ENCODE measurements around the gene FLNA. TPM values are rescaled to one million over a fixed set of nuclear protein-coding genes. Genes with fewer than 3 reads are reported as not detected.

The FLNA gene
- total RNA-seq, 2 experiments from 2014 or later, result 985 to 994 TPM

DNA sequence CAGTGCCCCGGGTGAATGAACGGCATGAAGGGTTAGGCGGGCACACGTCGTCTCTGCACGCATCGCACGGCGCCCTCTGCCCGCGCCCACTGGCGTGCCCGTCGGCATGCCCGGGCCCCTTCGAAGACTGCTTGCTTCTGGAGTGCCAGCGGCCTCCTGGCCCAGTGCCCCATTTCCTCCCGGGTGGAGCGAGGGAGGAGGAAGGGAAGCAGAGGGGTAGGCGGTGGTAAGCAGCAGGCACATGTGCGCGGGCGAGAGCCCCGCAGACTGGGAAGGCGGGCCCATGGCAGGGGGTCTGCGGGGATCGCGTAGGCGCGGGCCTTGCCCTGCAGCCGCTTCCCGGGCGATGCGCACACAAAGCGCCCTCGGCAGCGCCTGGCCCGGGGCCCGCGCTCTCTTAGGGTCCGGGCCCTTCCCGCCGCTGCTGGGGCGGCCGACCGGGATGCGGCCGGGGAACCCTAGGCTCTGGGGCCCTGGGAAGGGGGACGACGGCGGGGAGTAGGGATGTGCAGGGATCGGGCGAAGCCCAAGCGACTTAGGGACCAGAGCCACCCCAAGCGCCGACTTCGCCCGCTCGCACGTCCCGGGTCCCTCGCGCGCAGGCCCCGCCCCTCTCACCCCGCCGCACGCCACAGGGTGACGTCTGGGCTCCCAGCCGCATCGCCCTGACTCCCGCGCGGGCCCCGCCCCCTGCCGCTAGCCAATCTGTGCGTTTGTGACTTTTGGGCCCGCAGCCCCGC lies 3.8 kb upstream of the FLNA start:
- H3K9me3 Mint-ChIP-seq, result no peaks in the 10 kb centered on the region
- peaks cover 16% of the 10 kb centered on the region for H3K4me1 Mint-ChIP-seq
- POLR2A ChIA-PET, result interaction anchor here (0.7 to 2.5 kb wide), 5 partner anchors 7 to 118 kb away, joined by 3 to 11 read pairs (median 4); partner anchors contain the start of gene RPL10
- H3K27me3 Mint-ChIP-seq, result no peaks in the 10 kb centered on the region
- peak overlapping the region; percentile 85 for H3K27ac Mint-ChIP-seq
- no peaks in the 10 kb centered on the region for H3K36me3 Mint-ChIP-seq
- ATAC-seq (ENCODE audit: low read depth), result peak; percentile 1
- no peak for DNase-seq
- H3K4me3 Mint-ChIP-seq, result peak overlapping the region; percentile 79

DNA sequence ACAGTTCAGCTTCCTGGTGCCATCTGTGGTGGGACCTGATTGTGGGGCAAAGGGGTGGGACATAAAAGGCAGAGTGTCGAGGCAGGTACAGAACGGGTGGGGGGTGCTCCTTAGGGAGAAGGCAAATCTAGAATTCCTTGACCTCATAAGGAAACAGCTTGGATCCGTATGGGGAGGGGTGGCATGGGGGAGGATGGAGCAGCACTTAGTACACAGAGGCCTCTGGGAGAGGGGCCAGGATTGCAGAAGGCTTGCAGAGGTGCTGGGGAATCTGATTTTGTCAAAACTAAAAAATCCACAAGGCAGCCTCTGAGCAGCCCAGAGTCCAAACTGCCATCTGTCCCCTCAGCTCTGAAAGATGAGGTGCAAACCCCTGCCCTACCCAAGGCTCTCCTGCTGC lies 2.3 kb upstream of the FLNA start:
- Mint-ChIP-seq H3K36me3 (no peaks in the 10 kb centered on the region), H3K9me3 (no peaks in the 10 kb centered on the region), H3K27me3 (no peaks in the 10 kb centered on the region), H3K27ac (peak overlapping the region; percentile 85), H3K4me3 (no peak overlapping the region), H3K4me1 (peaks cover 17% of the 10 kb centered on the region)
- DNase-seq, result no peak
- ATAC-seq (ENCODE audit: low read depth), result no peak
- POLR2A ChIA-PET, result no interaction called here

DNA sequence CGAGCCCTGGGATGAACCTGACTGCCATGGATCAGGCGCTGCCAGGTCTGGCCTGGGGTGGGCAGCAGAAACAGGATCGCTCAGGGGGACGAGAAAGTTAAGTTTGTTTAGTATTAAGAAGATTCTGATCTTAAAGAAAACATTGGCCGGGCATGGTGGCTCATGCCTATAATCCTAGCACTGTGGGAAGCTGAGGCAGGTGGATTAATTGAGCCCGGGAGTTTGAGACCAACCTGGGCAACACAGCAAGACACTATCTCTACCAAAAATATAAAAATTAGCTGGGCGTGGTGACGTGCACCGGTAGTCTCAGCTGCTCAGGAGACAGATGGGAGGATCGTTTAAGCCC lies 696 bp upstream of the FLNA start:
- ATAC-seq (ENCODE audit: low read depth) (no peak), DNase-seq (no peak)
- H3K27ac Mint-ChIP-seq, result no peak overlapping the region
- H3K4me1 Mint-ChIP-seq, result peaks cover 12% of the 10 kb centered on the region
- H3K27me3 Mint-ChIP-seq, result no peaks in the 10 kb centered on the region
- no peaks in the 10 kb centered on the region for H3K36me3 Mint-ChIP-seq
- POLR2A ChIA-PET, result no interaction called here
- peak overlapping the region; percentile 64 for H3K4me3 Mint-ChIP-seq
- H3K9me3 Mint-ChIP-seq, result no peaks in the 10 kb centered on the region

DNA sequence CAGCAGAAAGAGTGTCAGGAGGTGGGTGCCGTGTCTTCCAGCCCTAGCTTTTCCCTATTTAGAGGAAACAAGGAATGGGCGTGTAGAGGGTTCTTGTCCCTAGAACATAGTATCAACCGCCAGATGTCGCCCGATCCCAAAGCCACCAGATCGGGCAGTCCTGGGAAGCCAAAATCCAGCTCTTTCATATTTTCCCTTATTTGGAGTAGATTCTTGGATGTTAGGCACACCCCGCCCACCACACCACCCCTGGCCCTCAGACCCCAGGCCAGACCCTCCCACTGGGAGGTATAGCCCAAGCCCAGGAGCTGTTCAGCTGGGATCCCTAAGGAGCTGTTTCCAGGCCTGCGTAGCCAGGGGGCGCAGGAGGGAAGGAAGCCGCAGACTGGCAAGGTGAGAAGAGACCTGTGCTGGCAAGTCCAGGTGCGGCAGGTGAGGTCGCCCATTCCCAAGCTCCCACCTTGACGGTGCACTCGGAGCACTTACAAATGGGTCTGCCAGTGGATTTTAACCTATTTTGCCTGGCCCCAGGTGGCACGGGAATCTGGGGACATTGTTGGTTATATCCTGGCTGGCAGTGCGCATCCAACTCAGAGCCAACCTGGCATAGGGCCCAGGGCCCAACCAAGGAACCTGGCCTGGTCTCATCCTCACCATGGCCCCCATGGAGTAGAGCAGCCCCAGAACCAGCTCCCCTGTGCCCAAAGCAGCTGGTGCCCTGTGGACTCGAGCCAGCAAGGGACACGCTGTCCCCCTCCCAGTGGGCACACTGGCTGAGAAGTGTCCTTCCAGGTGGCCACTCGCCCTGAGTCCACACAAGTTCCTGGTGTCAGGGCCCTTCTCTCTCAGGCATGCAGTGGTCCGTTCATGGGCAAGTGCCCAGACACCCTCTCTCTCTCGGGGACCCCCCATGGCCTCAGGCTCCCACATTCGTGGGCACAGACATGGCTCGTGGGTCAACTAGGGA lies 811 bp downstream of the FLNA start:
- POLR2A ChIA-PET, result interaction anchor here (0.7 to 1.2 kb wide), 3 partner anchors 25 to 116 kb away, joined by 3 to 5 read pairs (median 4); partner anchors contain the start of gene RPL10
- H3K9me3 Mint-ChIP-seq, result no peaks in the 10 kb centered on the region
- ATAC-seq (ENCODE audit: low read depth) (no peak), DNase-seq (no peak)
- peaks cover 11% of the 10 kb centered on the region for H3K4me1 Mint-ChIP-seq
- H3K27me3 Mint-ChIP-seq, result no peaks in the 10 kb centered on the region
- H3K27ac Mint-ChIP-seq, result peak overlapping the region; percentile 42
- peak overlapping the region; percentile 78 for H3K4me3 Mint-ChIP-seq
- no peaks in the 10 kb centered on the region for H3K36me3 Mint-ChIP-seq

DNA sequence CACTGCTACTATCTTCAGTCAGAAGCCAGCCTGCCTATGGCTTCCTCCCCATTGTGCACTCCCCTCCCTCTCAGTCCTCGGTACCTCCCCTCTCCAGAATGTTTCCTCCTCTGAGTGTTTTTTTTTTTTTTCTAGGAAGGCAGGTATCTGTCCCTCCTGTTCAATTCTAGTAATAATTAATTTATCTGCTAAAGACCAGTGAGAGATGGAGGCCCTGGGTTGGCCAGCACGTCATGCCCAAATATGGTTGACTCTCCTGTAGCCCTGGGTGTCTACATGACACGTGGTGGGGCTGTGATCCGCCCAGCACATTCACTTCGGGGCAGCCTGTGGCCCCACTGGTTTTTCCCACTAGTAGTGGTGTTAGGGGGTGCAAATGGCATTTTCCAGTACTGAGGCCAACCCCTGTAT lies 1.8 kb downstream of the FLNA start:
- Mint-ChIP-seq H3K27me3 (no peaks in the 10 kb centered on the region), H3K36me3 (peaks cover 2% of the 10 kb centered on the region), H3K27ac (peak overlapping the region; percentile 83), H3K4me3 (peak overlapping the region; percentile 83), H3K9me3 (no peaks in the 10 kb centered on the region), H3K4me1 (peaks cover 16% of the 10 kb centered on the region)
- POLR2A ChIA-PET, result interaction anchor here (0.6 to 1.2 kb wide), 2 partner anchors 25 to 422 kb away, joined by 3 read pairs; no protein-coding TSS in a partner anchor
- DNase-seq, result no peak
- no peak for ATAC-seq (ENCODE audit: low read depth)

DNA sequence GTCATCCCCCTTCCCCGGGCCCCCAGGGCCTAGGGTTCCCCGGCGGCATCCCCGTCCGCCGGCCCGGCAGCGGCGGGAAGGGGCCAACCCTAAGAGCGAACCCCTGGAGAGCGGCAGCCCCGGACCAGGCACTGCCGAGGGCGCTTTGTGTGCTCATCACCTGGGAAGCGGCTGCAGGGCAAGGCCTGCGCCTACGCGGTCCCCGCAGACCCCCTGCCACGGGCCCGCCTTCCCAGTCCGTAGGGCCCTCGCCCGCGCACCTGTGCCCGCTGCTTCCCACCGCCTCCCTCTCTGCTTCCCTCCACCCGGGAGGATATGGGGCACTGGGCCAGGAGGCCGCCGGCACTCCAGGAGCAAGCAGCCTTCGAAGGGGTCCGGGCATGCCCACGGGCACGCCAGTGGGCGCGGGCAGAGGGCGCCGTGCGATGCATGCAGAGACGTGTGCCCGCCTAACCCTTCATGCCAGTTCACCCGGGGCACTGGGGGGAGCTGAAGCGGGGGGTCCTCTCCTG lies 2.6 kb downstream of the FLNA start:
- Mint-ChIP-seq H3K27ac (peak overlapping the region; percentile 83), H3K4me1 (peaks cover 11% of the 10 kb centered on the region), H3K27me3 (no peaks in the 10 kb centered on the region), H3K9me3 (no peaks in the 10 kb centered on the region), H3K36me3 (peaks cover 2% of the 10 kb centered on the region), H3K4me3 (peak overlapping the region; percentile 83)
- DNase-seq (no peak), ATAC-seq (ENCODE audit: low read depth) (peak; percentile 2)
- POLR2A ChIA-PET, result interaction anchor here (1.2 kb wide), 1 partner anchor 26 kb away, joined by 3 read pairs; no protein-coding TSS in a partner anchor

DNA sequence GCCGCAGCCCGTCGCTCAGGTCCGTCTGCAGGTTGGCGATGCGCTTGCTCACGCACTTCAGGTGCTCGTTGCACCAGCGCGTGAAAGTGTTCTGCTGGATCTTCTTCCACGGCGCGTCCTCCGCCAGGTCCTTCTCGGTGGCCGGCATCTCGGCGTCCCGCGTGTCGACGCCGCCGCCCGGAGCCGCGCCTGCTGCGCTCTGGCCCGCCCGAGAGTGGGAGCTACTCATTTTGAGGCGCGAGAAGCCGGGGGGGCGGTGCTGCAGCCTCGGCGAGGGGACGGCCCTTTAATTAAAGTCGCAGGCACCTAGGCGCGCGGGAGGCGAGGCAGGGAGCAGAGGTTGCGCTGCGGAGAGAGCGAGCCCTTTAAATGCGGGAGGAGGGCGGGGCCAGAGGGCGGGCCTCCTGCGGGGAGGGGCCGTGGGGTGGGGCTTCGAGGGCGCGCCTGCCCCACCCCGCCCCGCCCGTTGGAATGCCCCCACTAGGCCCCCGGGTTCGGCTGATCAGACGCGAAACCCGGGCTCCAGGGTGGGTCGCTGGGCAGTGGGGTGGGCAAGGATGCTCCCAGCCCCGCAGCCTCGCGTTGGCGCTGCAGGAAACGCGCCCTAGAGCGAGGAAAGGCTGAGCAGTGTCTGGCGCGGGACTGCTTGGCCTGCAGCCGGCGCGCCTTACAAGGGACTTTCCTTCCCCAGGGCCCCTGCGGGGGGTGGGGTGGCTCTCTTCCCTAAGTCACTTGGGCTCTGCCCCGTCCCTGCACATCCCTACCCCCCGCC lies 3.2 kb downstream of the FLNA start:
- Mint-ChIP-seq H3K9me3 (no peaks in the 10 kb centered on the region), H3K27ac (peak overlapping the region; percentile 67), H3K4me1 (peaks cover 10% of the 10 kb centered on the region), H3K4me3 (peak overlapping the region; percentile 83), H3K36me3 (peaks cover 2% of the 10 kb centered on the region), H3K27me3 (no peaks in the 10 kb centered on the region)
- DNase-seq (peak; percentile 88), ATAC-seq (ENCODE audit: low read depth) (peak; percentile 65)
- POLR2A ChIA-PET, result interaction anchor here (0.6 to 1.2 kb wide), 16 partner anchors 9 to 276 kb away, joined by 3 to 11 read pairs (median 4); partner anchors contain the start of genes DNASE1L1, EMD, FAM3A and RPL10

DNA sequence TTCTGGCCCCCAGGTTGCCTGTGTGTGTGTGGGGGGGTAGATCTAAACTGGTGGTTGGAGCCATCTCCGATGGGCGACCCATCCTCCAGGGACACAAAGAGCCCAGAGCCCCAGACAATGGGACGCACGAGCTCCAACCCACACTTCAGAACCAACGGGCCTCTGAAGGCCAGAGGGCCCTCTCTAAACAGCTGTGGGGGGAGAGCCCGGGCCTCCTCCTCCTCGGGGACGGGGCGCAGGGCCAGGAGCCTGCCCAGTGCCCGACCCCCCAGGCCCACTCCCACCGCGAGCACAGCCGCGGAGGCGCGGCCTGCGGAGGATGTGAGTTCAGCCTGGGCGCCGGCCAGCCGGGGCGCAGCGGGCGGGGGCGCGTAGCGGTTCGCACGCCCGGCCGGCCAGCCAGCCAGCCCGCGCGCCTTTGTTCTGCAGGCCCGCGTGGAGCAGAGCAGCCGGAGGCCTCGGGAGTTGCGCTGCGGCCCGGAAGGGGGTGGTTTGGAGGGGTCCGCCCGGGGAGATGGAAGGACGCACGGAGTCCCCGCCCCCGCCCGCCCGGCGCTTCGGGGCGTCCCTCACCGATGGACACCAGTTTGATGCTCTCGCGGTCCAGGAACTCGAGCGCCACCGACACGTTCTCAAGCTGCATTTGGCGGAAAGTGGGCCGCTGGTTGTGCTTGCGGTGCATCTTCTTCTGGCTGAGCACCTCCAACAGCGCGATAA lies 4.0 kb downstream of the FLNA start:
- Mint-ChIP-seq H3K9me3 (no peaks in the 10 kb centered on the region), H3K27me3 (no peaks in the 10 kb centered on the region), H3K4me3 (peak overlapping the region; percentile 91), H3K4me1 (peaks cover 10% of the 10 kb centered on the region), H3K36me3 (peaks cover 3% of the 10 kb centered on the region), H3K27ac (peak overlapping the region; percentile 91)
- DNase-seq (no peak), ATAC-seq (ENCODE audit: low read depth) (no peak)
- POLR2A ChIA-PET, result interaction anchor here (0.6 to 2.3 kb wide), 18 partner anchors 9 to 275 kb away, joined by 3 to 13 read pairs (median 5); partner anchors contain the start of genes DNASE1L1, EMD, RPL10 and SLC10A3

DNA sequence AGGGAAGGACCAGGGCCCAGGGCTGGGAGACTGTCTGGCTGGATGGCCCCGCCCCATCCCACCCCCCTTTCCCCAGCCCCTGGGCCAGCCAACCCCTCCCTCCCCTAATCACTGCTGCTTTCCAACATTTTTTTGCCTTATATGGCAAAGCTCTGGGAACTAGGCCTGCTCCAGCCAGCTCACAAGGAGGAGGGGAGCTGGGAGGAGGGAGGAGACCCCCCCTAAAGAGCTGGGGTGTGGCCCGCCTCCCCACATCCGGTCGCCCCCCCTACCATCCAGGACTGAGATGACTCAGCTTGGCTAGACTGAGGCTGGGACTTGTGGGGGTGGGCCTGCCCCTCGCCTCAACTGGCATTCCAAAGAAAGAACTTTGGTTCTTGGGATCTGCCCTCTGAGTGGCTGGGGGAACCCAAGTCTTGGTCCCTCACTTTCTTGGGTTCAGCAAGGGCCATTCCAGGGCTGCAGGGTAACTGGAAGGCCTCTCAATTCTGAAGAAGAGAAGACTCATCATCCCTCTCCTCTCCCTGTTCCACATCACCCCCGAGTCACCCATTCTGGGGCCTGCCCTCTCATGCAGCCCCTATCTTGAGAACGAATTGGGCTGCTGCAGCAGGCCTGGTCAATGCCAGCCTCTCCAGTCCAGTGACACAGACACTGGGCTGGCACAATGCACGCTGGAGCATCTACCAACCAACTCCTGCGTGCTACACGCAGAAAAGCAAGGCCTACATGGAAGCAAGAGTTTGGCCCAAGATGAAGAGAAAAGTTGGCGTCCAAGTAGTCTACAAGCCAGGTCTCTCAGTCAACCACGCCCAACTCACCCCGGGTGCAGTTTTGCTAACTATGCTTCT lies 4.8 kb downstream of the FLNA start:
- POLR2A ChIA-PET, result interaction anchor here (1.2 to 2.3 kb wide), 5 partner anchors 10 to 173 kb away, joined by 3 to 13 read pairs (median 5); partner anchors contain the start of gene EMD
- Mint-ChIP-seq H3K27ac (peak overlapping the region; percentile 91), H3K36me3 (peaks cover 5% of the 10 kb centered on the region), H3K4me3 (peak overlapping the region; percentile 91), H3K4me1 (peaks cover 12% of the 10 kb centered on the region), H3K9me3 (no peaks in the 10 kb centered on the region), H3K27me3 (no peaks in the 10 kb centered on the region)
- DNase-seq (peak; percentile 75), ATAC-seq (ENCODE audit: low read depth) (peak; percentile 4)

DNA sequence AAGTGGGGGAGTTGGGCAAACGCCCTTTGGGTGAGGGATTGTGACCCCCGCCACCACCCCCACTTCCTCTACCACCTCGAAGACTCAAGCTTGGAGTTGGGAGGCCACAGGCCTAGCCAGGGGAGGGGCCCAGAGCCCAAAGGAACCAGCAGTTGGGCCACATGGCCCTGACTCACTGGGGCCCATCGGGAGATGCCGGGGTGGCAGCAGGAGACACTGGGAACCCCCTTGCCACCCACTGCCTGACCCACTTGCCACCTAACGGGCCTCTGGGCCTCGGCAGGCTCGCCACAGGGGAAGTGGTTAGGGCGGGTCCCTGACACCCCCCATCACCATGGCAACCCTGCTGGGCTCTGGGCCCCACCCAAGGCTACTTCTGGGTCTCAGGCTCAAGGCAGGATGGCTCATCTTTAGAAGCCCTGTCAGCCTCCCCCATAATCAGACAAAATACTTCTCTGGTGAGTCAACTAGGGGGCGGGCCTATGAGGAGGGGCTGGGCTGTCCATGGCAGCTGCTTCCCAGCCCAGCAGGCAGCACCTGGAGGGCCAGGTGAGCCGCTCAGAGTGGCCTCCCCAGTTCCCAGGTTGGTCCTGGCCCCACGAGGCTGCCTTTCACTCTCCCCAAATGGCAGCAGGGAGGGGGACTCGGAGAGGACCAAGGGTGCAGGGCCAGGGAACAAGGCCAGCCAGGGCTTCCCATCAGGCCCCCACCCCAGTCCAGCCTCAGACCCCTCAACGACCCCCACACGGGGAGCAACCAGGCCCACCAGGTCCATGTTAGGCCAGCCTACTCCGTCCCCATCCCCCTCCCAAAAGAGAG lies 5.6 kb downstream of the FLNA start:
- Mint-ChIP-seq H3K27ac (peak overlapping the region; percentile 85), H3K27me3 (no peaks in the 10 kb centered on the region), H3K4me1 (peaks cover 13% of the 10 kb centered on the region), H3K4me3 (peak overlapping the region; percentile 91), H3K36me3 (peaks cover 5% of the 10 kb centered on the region), H3K9me3 (no peaks in the 10 kb centered on the region)
- DNase-seq (peak; percentile 80), ATAC-seq (ENCODE audit: low read depth) (peak; percentile 37)
- POLR2A ChIA-PET, result interaction anchor here (0.7 to 2.3 kb wide), 6 partner anchors 11 to 174 kb away, joined by 3 to 13 read pairs (median 4); partner anchors contain the start of gene EMD
